ENCODE data around the gene MMP23B.

Gene MMP23B

GRCh38 chr1:1666526-1666925 lies 34.6 kb downstream of the MMP23B start:
- Histone ChIP-seq H3K23ac (ENCODE audit: low read length) (no peak overlapping the region), H4K8ac (ENCODE audit: low read depth, low read length) (no peak overlapping the region)

GRCh38 chr1:1669468-1670440 lies 37.8 kb downstream of the MMP23B start:
- Histone ChIP-seq H3K9me3 (ENCODE audit: insufficient read depth, low read depth, low read length) (peaks cover 6% of the 10 kb centered on the region), H3K14ac (ENCODE audit: low read length) (no peak overlapping the region), H3K79me2 (ENCODE audit: control insufficient read depth, insufficient read depth, low read length, poor library complexity) (no peaks in the 10 kb centered on the region), H3K23ac (ENCODE audit: low read length) (no peak overlapping the region), H2BK12ac (ENCODE audit: low read length) (no peak overlapping the region), H3K27me3 (ENCODE audit: insufficient read depth, low read length) (no peaks in the 10 kb centered on the region), H3K4me1 (ENCODE audit: control insufficient read depth in 1 of 2, insufficient read depth in 2 of 2, low read length in 2 of 2) (no peaks in the 10 kb centered on the region), H3K4me2 (ENCODE audit: low read length) (no peak overlapping the region), H4K12ac (ENCODE audit: low read depth, low read length) (no peak overlapping the region), H3K27ac (ENCODE audit: low read depth, low read length) (no peak overlapping the region), H3K36me3 (ENCODE audit: control insufficient read depth in 1 of 2, insufficient read depth in 2 of 2, low read length in 2 of 2) (peaks cover 55 to 58% of the 10 kb centered on the region in 2 experiments), H3K79me1 (ENCODE audit: low read length) (no peaks in the 10 kb centered on the region), H4K8ac (ENCODE audit: low read depth, low read length) (no peak overlapping the region), H2BK5ac (ENCODE audit: low read depth, low read length, poor library complexity) (no peak overlapping the region), H2BK120ac (ENCODE audit: insufficient read depth, low read length, poor library complexity) (no peak overlapping the region), H3K9ac (ENCODE audit: low read length) (no peak overlapping the region), H2AK5ac (ENCODE audit: low read length) (no peak overlapping the region), H3K4me3 (ENCODE audit: low read depth, low read length) (peak overlapping the region; percentile 47), H3K18ac (ENCODE audit: low read length) (no peak overlapping the region), H3K4ac (ENCODE audit: low read depth, low read length) (no peak overlapping the region), H2AFZ (ENCODE audit: insufficient read depth, low read length, poor library complexity) (no peak overlapping the region), H4K91ac (ENCODE audit: low read depth, low read length) (no peak overlapping the region)
- WGBS (ENCODE audit: extremely low coverage, insufficient coverage, insufficient read length), result no CpG with 5 or more reads among the region's 43 CpGs
- DNase-seq, result no peak

More at GRCh38 chr1:1666526-1666925, 34.6 kb downstream of the MMP23B start:
- Histone ChIP-seq H3K4me2 (ENCODE audit: low read length) (no peak overlapping the region), H3K79me1 (ENCODE audit: low read length) (no peaks in the 10 kb centered on the region), H2AK5ac (ENCODE audit: low read length) (no peak overlapping the region), H3K27ac (ENCODE audit: low read depth, low read length) (no peak overlapping the region), H2BK12ac (ENCODE audit: low read length) (no peak overlapping the region), H2BK5ac (ENCODE audit: low read depth, low read length, poor library complexity) (no peak overlapping the region), H4K91ac (ENCODE audit: low read depth, low read length) (no peak overlapping the region), H3K4ac (ENCODE audit: low read depth, low read length) (no peak overlapping the region), H3K9me3 (ENCODE audit: insufficient read depth, low read depth, low read length) (peaks cover 6% of the 10 kb centered on the region), H2BK120ac (ENCODE audit: insufficient read depth, low read length, poor library complexity) (no peak overlapping the region), H4K12ac (ENCODE audit: low read depth, low read length) (no peak overlapping the region), H3K4me1 (ENCODE audit: control insufficient read depth in 1 of 2, insufficient read depth in 2 of 2, low read length in 2 of 2) (no peaks in the 10 kb centered on the region), H3K9ac (ENCODE audit: low read length) (no peak overlapping the region), H3K36me3 (ENCODE audit: control insufficient read depth in 1 of 2, insufficient read depth in 2 of 2, low read length in 2 of 2) (peaks cover 45 to 46% of the 10 kb centered on the region in 2 experiments), H3K4me3 (ENCODE audit: low read depth, low read length) (no peak overlapping the region), H3K18ac (ENCODE audit: low read length) (no peak overlapping the region), H3K27me3 (ENCODE audit: insufficient read depth, low read length) (no peaks in the 10 kb centered on the region), H3K79me2 (ENCODE audit: control insufficient read depth, insufficient read depth, low read length, poor library complexity) (no peaks in the 10 kb centered on the region), H2AFZ (ENCODE audit: insufficient read depth, low read length, poor library complexity) (no peak overlapping the region), H3K14ac (ENCODE audit: low read length) (no peak overlapping the region)
- WGBS (ENCODE audit: extremely low coverage, insufficient coverage, insufficient read length), result no CpG with 5 or more reads among the region's 15 CpGs
- no peak for DNase-seq

GRCh38 chr1:1670866-1671265 lies 38.9 kb downstream of the MMP23B start:
- Histone ChIP-seq H3K18ac (ENCODE audit: low read length) (no peak overlapping the region), H2BK12ac (ENCODE audit: low read length) (no peak overlapping the region), H2BK120ac (ENCODE audit: insufficient read depth, low read length, poor library complexity) (no peak overlapping the region), H3K9ac (ENCODE audit: low read length) (no peak overlapping the region), H4K12ac (ENCODE audit: low read depth, low read length) (no peak overlapping the region), H3K4me3 (ENCODE audit: low read depth, low read length) (no peak overlapping the region), H3K27ac (ENCODE audit: low read depth, low read length) (no peak overlapping the region), H3K27me3 (ENCODE audit: insufficient read depth, low read length) (no peaks in the 10 kb centered on the region), H2AK5ac (ENCODE audit: low read length) (no peak overlapping the region), H2AFZ (ENCODE audit: insufficient read depth, low read length, poor library complexity) (no peak overlapping the region), H3K4me2 (ENCODE audit: low read length) (no peak overlapping the region), H3K23ac (ENCODE audit: low read length) (no peak overlapping the region), H4K91ac (ENCODE audit: low read depth, low read length) (no peak overlapping the region), H4K8ac (ENCODE audit: low read depth, low read length) (no peak overlapping the region), H3K14ac (ENCODE audit: low read length) (no peak overlapping the region), H3K36me3 (ENCODE audit: control insufficient read depth in 1 of 2, insufficient read depth in 2 of 2, low read length in 2 of 2) (peaks cover 46 to 51% of the 10 kb centered on the region in 2 experiments), H3K79me2 (ENCODE audit: control insufficient read depth, insufficient read depth, low read length, poor library complexity) (no peaks in the 10 kb centered on the region), H2BK5ac (ENCODE audit: low read depth, low read length, poor library complexity) (no peak overlapping the region), H3K4ac (ENCODE audit: low read depth, low read length) (no peak overlapping the region), H3K79me1 (ENCODE audit: low read length) (no peaks in the 10 kb centered on the region), H3K9me3 (ENCODE audit: insufficient read depth, low read depth, low read length) (peaks cover 2% of the 10 kb centered on the region), H3K4me1 (ENCODE audit: control insufficient read depth in 1 of 2, insufficient read depth in 2 of 2, low read length in 2 of 2) (no peaks in the 10 kb centered on the region)
- no CpG with 5 or more reads among the region's 24 CpGs for WGBS (ENCODE audit: extremely low coverage, insufficient coverage, insufficient read length)
- no peak for DNase-seq

GRCh38 chr1:1671365-1672119 lies 39.6 kb downstream of the MMP23B start:
- no peaks in the 10 kb centered on the region for H3K27me3 ChIP-seq (ENCODE audit: insufficient read depth, low read length)
- no peak overlapping the region for H3K4ac ChIP-seq (ENCODE audit: low read depth, low read length)
- no peak overlapping the region for H3K4me2 ChIP-seq (ENCODE audit: low read length)
- no peak overlapping the region for H4K12ac ChIP-seq (ENCODE audit: low read depth, low read length)
- no peaks in the 10 kb centered on the region for H3K79me1 ChIP-seq (ENCODE audit: low read length)
- no peak overlapping the region for H3K18ac ChIP-seq (ENCODE audit: low read length)
- no peak overlapping the region for H3K9ac ChIP-seq (ENCODE audit: low read length)
- no peak overlapping the region for H4K91ac ChIP-seq (ENCODE audit: low read depth, low read length)
- no peaks in the 10 kb centered on the region for H3K4me1 ChIP-seq (ENCODE audit: control insufficient read depth in 1 of 2, insufficient read depth in 2 of 2, low read length in 2 of 2)
- no peak overlapping the region for H3K23ac ChIP-seq (ENCODE audit: low read length)
- WGBS (ENCODE audit: extremely low coverage, insufficient coverage, insufficient read length), result no CpG with 5 or more reads among the region's 27 CpGs
- H3K36me3 ChIP-seq (ENCODE audit: control insufficient read depth in 1 of 2, insufficient read depth in 2 of 2, low read length in 2 of 2), result peaks cover 39 to 44% of the 10 kb centered on the region in 2 experiments
- H2BK120ac ChIP-seq (ENCODE audit: insufficient read depth, low read length, poor library complexity), result no peak overlapping the region
- no peak overlapping the region for H3K14ac ChIP-seq (ENCODE audit: low read length)
- H3K4me3 ChIP-seq (ENCODE audit: low read depth, low read length), result no peak overlapping the region
- H2AFZ ChIP-seq (ENCODE audit: insufficient read depth, low read length, poor library complexity), result no peak overlapping the region
- DNase-seq, result no peak
- peaks cover 2% of the 10 kb centered on the region for H3K9me3 ChIP-seq (ENCODE audit: insufficient read depth, low read depth, low read length)
- H3K27ac ChIP-seq (ENCODE audit: low read depth, low read length), result no peak overlapping the region
- H2AK5ac ChIP-seq (ENCODE audit: low read length), result no peak overlapping the region
- H3K79me2 ChIP-seq (ENCODE audit: control insufficient read depth, insufficient read depth, low read length, poor library complexity), result no peaks in the 10 kb centered on the region
- no peak overlapping the region for H2BK5ac ChIP-seq (ENCODE audit: low read depth, low read length, poor library complexity)
- no peak overlapping the region for H2BK12ac ChIP-seq (ENCODE audit: low read length)
- H4K8ac ChIP-seq (ENCODE audit: low read depth, low read length), result peak overlapping the region; percentile 12

All from trophoblast cell (in vitro differentiated cells and primary cell).